Measurements from ENCODE around the gene AGPAT3.

GRCh38 chr21:43851593-43851992 lies 13.4 kb upstream of the AGPAT3 start:
- TF ChIP-seq, protein P1, sequence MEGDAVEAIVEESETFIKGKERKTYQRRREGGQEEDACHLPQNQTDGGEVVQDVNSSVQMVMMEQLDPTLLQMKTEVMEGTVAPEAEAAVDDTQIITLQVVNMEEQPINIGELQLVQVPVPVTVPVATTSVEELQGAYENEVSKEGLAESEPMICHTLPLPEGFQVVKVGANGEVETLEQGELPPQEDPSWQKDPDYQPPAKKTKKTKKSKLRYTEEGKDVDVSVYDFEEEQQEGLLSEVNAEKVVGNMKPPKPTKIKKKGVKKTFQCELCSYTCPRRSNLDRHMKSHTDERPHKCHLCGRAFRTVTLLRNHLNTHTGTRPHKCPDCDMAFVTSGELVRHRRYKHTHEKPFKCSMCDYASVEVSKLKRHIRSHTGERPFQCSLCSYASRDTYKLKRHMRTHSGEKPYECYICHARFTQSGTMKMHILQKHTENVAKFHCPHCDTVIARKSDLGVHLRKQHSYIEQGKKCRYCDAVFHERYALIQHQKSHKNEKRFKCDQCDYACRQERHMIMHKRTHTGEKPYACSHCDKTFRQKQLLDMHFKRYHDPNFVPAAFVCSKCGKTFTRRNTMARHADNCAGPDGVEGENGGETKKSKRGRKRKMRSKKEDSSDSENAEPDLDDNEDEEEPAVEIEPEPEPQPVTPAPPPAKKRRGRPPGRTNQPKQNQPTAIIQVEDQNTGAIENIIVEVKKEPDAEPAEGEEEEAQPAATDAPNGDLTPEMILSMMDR (IDR thresholded peaks at IDR 0.05) = no peak
- no peak for TF ChIP-seq POLR2A (IDR thresholded peaks at IDR 0.05)
